Gastrocnemius medialis (tissue), 4 donors: ENCODE measurements around the gene TMEM39A. TPM values are rescaled to one million over a fixed set of nuclear protein-coding genes. Genes with fewer than 3 reads are reported as not detected.

Experiments used
- ATAC-seq, 2 donors: fragments of 150-250 bp; one replicate each; pipeline ENCODE4 v1.9.1; 2016
- DNase-seq, 2 donors: peaks; one replicate each; pipeline ENCODE4 v3.0.0-alpha.2; 2019
- H3K27ac ChIP-seq, 4 donors: fragments of 200-600 bp; sonication (generic); 1 replicate in 1 of 4; 2 replicates in 3 of 4; pipeline ENCODE4 v1.5.1; 2016 to 2018; ENCODE audit warnings: mild to moderate bottlenecking in 2 of 4, moderate library complexity in 1 of 4
- H3K27me3 ChIP-seq, 3 donors: fragments of 200-600 bp; sonication (generic) in 2 of 3; 1 replicate in 1 of 3; 2 replicates in 2 of 3; pipeline versions ENCODE4 v1.5.1 to v1.6.0; 2016 to 2019; ENCODE audit warnings: mild to moderate bottlenecking in 1 of 3, moderate library complexity in 1 of 3
- H3K36me3 ChIP-seq, 2 donors: fragments of 200-600 bp; sonication (generic) in 1 of 2; one replicate each; pipeline ENCODE4 v1.5.1; 2017 to 2018
- H3K4me1 ChIP-seq, 2 donors: fragments of 200-600 bp; sonication (generic) in 1 of 2; one replicate each; pipeline ENCODE4 v1.5.1; 2016 to 2017; ENCODE audit warnings: mild to moderate bottlenecking in 2 of 2
- H3K4me3 ChIP-seq, 4 donors: fragments of 200-600 bp; sonication (generic) in 3 of 4; 1 replicate in 1 of 4; 2 replicates in 3 of 4; pipeline ENCODE4 v1.5.1; 2016 to 2019; ENCODE audit warnings: mild to moderate bottlenecking in 2 of 4
- H3K9me3 ChIP-seq, 3 donors: fragments of 200-600 bp; sonication (generic) in 2 of 3; 1 replicate in 1 of 3; 2 replicates in 2 of 3; pipeline ENCODE4 v1.5.1; 2016 to 2019
- POLR2A ChIP-seq, 2 donors: fragments of 450-650 bp; IDR thresholded peaks; one replicate each; pipeline ENCODE4 v1.6.1; 2017; ENCODE audit warnings: antibody characterized with exemption in 2 of 2, mild to moderate bottlenecking in 2 of 2, moderate library complexity in 2 of 2
- in situ Hi-C, 4 donors: fragments of 200-750 bp; cut with MboI; loops; one replicate each; pipeline versions ENCODE4 v1.15.0 to v1.8.0; 2017; ENCODE audit warnings: low sequenced_read_pairs in 4 of 4
- intact Hi-C: fragments of 100-400 bp; cut with DNase I; formaldehyde crosslinking; loops from one replicate; pipeline ENCODE4 v1.15.1; 2023; ENCODE audit warnings: low total_unique reads
- total RNA-seq, 4 donors: library from RNA; depleted of rRNA; stranded (reverse); fragments of >200 nt; gene quantifications; one replicate each; pipeline versions ENCODE4 v1.1.0 to v1.2.3, GENCODE V29; 2016
- TF ChIP-seq, protein P1 (sequence below), 5 experiments: fragments of 450-650 bp in 3 of 5; fragments of 200-600 bp in 2 of 5; sonication (generic) in 2 of 5; IDR thresholded peaks in 4 of 5; conservative IDR thresholded peaks in 1 of 5; 1 replicate in 4 of 5; 2 replicates in 1 of 5; pipeline ENCODE4 v1.5.1; 2016 to 2019; ENCODE audit warnings: antibody characterized with exemption in 5 of 5, mild to moderate bottlenecking in 3 of 5, moderate library complexity in 3 of 5

Gene TMEM39A
- total RNA-seq, 4 donors from 2014 or later = 9.0 to 21.2 (median 15.5) TPM

DNA sequence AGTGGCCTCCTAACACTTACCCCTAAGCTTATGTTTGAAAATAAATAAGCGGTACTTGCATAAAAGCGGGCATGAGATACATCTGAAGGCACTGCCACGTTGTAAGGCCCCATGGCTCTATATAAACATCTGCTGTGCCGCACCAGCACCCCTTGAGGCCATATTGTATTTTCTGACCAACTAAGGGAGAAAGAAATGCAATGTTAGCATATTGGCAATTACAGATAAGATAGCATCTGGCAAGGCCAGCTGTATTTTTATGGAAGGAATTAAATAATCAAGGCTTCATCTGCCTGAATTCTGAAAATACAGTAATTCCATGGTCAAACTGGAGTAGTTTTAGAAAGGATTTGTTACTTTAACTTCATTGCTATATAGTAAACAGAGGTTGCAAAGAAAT is 28.7 kb downstream of the TMEM39A start:
- TF ChIP-seq, protein P1, sequence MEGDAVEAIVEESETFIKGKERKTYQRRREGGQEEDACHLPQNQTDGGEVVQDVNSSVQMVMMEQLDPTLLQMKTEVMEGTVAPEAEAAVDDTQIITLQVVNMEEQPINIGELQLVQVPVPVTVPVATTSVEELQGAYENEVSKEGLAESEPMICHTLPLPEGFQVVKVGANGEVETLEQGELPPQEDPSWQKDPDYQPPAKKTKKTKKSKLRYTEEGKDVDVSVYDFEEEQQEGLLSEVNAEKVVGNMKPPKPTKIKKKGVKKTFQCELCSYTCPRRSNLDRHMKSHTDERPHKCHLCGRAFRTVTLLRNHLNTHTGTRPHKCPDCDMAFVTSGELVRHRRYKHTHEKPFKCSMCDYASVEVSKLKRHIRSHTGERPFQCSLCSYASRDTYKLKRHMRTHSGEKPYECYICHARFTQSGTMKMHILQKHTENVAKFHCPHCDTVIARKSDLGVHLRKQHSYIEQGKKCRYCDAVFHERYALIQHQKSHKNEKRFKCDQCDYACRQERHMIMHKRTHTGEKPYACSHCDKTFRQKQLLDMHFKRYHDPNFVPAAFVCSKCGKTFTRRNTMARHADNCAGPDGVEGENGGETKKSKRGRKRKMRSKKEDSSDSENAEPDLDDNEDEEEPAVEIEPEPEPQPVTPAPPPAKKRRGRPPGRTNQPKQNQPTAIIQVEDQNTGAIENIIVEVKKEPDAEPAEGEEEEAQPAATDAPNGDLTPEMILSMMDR (IDR thresholded peaks at IDR 0.05 in 4 of 5, conservative IDR thresholded peaks at IDR 0.05 in 1 of 5) = no peak
- Histone ChIP-seq H3K27me3 (no peaks in the 10 kb centered on the region), H3K27ac (no peak overlapping the region), H3K4me3 (no peak overlapping the region), H3K4me1 (peaks cover 0 to 4% of the 10 kb centered on the region in 2 donors), H3K36me3 (peaks cover 7 to 84% of the 10 kb centered on the region in 2 donors), H3K9me3 (no peaks in the 10 kb centered on the region)
- DNase-seq (no peak), ATAC-seq (no peak)
- in situ Hi-C loops = no loop called here
- intact Hi-C loops = no loop called here

- Histone ChIP-seq H3K27ac (no peak overlapping the region), H3K36me3 (peaks cover 13 to 93% of the 10 kb centered on the region in 2 donors), H3K4me3 (no peak overlapping the region), H3K4me1 (peaks cover 0 to 4% of the 10 kb centered on the region in 2 donors), H3K27me3 (no peaks in the 10 kb centered on the region), H3K9me3 (no peaks in the 10 kb centered on the region)
- no peak for DNase-seq
- TF ChIP-seq POLR2A (IDR thresholded peaks at IDR 0.05) = no peak
- TF ChIP-seq, protein P1 (IDR thresholded peaks at IDR 0.05 in 4 of 5, conservative IDR thresholded peaks at IDR 0.05 in 1 of 5) = no peak
- intact Hi-C loops = no loop called here
- no peak for ATAC-seq
- in situ Hi-C loops = no loop called here
These were observed 29.6 kb downstream of the TMEM39A start for GRCh38 chr3:119433613-119434325.

- Histone ChIP-seq H3K27ac (no peak overlapping the region), H3K4me1 (peaks cover 0 to 4% of the 10 kb centered on the region in 2 donors), H3K27me3 (no peaks in the 10 kb centered on the region), H3K9me3 (peaks cover 11 to 13% (median 11%) of the 10 kb centered on the region in 3 donors), H3K36me3 (peaks cover 13 to 59% of the 10 kb centered on the region in 2 donors), H3K4me3 (no peak overlapping the region)
- in situ Hi-C loops = no loop called here
- TF ChIP-seq, protein P1 (IDR thresholded peaks at IDR 0.05 in 4 of 5, conservative IDR thresholded peaks at IDR 0.05 in 1 of 5) = no peak
- TF ChIP-seq POLR2A (IDR thresholded peaks at IDR 0.05) = no peak
- intact Hi-C loops = no loop called here
- DNase-seq (no peak), ATAC-seq (no peak)
These were observed 34.9 kb downstream of the TMEM39A start for GRCh38 chr3:119428538-119428937.

DNA sequence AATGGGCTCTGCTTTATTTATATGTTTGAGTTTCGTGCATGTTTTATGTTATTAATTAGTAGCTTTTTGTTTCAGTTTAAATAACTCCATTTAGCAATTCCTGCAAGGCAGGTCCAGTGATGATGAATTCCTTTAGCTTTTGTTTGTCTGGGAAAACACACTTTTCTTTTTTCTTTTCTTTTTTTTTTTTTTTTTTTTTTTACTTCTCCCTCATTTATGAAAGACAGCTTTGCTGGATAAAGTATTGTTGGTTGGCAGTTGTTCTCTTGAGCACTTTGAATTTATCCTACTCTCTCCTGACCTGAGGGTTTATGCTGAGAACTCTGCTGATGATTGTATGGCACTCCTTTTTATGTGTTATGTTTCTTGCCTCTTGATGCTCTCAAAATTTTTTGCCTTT is 35.7 kb downstream of the TMEM39A start:
- in situ Hi-C loops (no loop called here), intact Hi-C loops (no loop called here)
- no peaks in the 10 kb centered on the region for H3K27me3 ChIP-seq
- H3K4me3 ChIP-seq = peak overlapping the region in 1 of 4 donors; percentile 2
- no peak overlapping the region for H3K27ac ChIP-seq
- peaks cover 13 to 50% of the 10 kb centered on the region in 2 donors for H3K36me3 ChIP-seq
- ATAC-seq (no peak), DNase-seq (no peak)
- TF ChIP-seq, protein P1 (IDR thresholded peaks at IDR 0.05 in 4 of 5, conservative IDR thresholded peaks at IDR 0.05 in 1 of 5) = no peak
- TF ChIP-seq POLR2A (IDR thresholded peaks at IDR 0.05) = no peak
- H3K9me3 ChIP-seq = peaks cover 11 to 13% (median 11%) of the 10 kb centered on the region in 3 donors
- peaks cover 0 to under 1% of the 10 kb centered on the region in 2 donors for H3K4me1 ChIP-seq
